Parietal lobe (tissue), 2 donors: ENCODE results near the gene AFG1L. TPM values are rescaled to one million over a fixed set of nuclear protein-coding genes. Genes with fewer than 3 reads are reported as not detected.

Experiments
- small RNA-seq: library from RNA; depleted of rRNA; stranded (forward); fragments of <200 nt; gene quantifications from one replicate; pipeline ENCODE3, GENCODE V24; 2014; ENCODE audit warnings: low replicate concordance
- total RNA-seq: library from RNA; depleted of rRNA; stranded (reverse); fragments of >200 nt; gene quantifications from one replicate; pipeline ENCODE4 v1.2.3, GENCODE V29; 2014

Gene AFG1L
- total RNA-seq = 9.4 TPM

DNA sequence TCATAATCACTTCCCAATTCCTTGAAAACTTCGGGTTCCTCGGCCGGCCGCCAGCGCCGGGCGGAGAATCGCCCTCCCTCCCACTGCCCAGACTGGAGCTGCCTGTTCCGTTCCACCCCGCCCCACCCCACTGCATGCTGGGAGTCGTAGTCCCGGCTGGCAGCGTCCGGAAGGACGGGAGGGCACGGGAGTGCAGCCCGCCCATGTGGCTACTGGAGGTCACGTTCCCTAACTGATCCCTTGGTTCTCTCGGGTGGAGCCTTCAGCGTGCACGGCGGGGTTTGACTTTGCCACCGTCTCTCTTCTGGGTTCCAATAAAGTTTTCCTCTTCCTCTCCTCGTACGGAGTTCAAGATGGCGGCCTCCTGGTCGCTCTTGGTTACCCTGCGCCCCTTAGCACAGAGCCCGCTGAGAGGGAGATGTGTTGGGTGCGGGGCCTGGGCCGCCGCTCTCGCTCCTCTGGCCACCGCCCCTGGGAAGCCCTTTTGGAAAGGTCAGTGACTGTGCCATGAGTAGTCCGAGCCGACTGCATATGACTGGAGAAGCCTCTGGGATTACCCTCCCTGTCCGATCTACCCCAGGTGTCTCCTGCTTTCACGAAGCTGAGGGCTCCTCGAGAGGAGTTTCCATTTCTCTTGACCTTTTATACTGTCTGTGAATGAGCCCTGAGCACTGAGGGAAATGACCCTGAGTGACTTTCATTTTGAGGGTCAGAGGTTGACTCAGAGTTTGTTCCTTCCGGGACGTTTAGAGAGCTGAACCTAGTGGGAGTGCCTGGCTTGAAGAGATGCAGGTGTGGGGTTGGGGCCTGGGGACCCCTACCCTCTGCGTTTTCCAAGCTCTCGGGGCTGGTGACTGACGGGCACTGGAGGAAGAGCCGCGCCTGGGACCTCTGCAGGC, at the start of gene AFG1L:
TSS of gene AFG1L (plus strand) at position 328 of the 899 bp plus-strand sequence. CDS start at position 354, 26 bp downstream.

DNA sequence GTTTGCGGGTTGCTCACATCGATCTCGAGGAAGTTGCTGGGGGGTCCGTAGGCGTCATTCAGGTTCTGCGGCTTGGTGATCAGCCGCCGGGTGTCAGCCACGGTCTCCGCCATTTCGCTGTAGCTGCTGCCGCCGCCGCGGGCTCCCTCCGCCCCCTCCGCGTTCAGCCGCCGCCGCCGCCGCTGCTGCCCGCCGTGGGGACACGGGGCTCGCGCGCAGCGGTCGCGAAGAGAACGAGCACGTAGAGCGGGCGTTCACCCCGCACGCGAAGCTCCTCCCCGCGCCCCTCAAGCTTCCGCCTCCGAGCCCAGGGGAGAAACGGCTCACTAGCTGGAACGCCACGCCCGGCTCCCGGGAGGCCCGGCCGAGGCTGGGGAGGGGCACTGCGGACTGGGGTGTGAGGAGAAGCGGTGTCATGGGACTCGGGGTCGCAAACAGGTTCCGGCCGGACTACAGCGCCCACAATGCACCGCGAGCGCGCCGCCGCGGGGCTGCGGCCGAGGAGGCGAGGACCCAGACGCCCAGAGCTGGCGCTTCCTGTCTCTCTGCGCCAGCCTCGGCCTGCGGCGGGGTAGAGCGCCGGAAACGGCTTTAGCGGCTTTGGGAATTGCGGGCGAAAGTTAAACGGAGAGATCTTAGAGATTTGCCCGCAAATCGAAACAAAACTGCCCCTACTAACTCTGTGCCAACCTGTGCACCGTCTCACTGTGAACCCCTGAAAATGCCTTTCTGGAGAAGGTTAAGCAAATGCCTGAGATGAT, 33.9 kb upstream of the AFG1L start, which contains the start of gene SNX3:
TSS of gene SNX3 (minus strand) at position 232 of the 761 bp plus-strand sequence. CDS start at position 113, 119 bp downstream.

DNA sequence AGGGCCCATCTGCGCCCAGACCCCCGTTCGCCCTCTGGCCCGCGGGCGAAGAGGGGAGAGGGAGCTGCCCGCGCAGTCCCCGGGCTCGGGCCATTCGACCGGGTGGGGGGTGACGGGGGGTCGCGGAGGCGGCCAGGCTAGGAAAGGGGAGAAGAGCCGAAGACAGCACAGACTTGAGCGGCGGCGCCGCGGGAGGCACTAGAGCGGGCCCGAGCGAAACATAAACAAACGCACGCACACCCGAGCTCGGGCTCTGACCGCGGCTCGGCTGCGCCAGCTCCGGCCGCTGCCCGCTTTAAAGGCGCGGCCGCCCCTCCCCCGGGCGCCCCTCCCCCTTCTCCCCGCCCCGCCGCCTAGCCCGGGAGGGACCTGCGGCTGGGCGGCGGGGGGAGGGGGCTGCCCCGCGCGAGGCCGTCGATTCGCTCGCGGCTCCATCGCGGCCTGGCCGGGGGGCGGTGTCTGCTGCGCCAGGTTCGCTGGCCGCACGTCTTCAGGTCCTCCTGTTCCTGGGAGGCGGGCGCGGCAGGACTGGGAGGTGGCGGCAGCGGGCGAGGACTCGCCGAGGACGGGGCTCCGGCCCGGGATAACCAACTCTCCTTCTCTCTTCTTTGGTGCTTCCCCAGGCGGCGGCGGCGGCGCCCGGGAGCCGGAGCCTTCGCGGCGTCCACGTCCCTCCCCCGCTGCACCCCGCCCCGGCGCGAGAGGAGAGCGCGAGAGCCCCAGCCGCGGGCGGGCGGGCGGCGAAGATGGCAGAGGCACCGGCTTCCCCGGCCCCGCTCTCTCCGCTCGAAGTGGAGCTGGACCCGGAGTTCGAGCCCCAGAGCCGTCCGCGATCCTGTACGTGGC, 265.8 kb downstream of the AFG1L start, which contains the start of gene FOXO3:
TSS of gene FOXO3 (plus strand) at position 455 of the 846 bp plus-strand sequence. CDS start at position 747, 292 bp downstream.

Small RNA genes lying within 50 kb of the gene (small RNA-seq; reads per million reads assigned to genes)
- gene AL356121.1 (not detected), gene AL391646.1 (not detected), gene RNA5SP212 (not detected), gene RNU6-1144P (not detected), gene RNU6-770P (not detected), gene Z98742.2 (not detected)

Other genes with a start within 250 kb of the AFG1L start
- 31.9 TPM for gene OSTM1, start 220.3 kb upstream of the AFG1L start, total RNA-seq
- gene NR2E1, start 129.0 kb upstream of the AFG1L start, total RNA-seq = 13.5 TPM
- gene SNX3, start 34.0 kb upstream of the AFG1L start, total RNA-seq = 93.9 TPM